GM11168 (cell line): ENCODE results near the gene PLEKHF1.

Experiments used
- in situ Hi-C: fragments of 300-500 bp; cut with MboI; formaldehyde crosslinking; loops from one replicate; pipeline ENCODE4 v1.12.0; 2022; ENCODE audit warnings: low sequenced_read_pairs; ENCODE audit not compliant: unreplicated experiment

The PLEKHF1 gene

GRCh38 chr19:29714953-29715700 lies 49.9 kb downstream of the PLEKHF1 start, which contains the start of gene C19orf12:
TSS of gene C19orf12 (minus strand) at chr19:29715261. CDS start at chr19:29708413, 6,848 bp downstream.
- in situ Hi-C loops: loop anchor here (5.0 kb wide), 1 partner anchor 108 kb away; the partner anchor contains the start of gene POP4

GRCh38 chr19:29715701-29716581 lies 50.7 kb downstream of the PLEKHF1 start:
- in situ Hi-C loops: no loop called here

DNA sequence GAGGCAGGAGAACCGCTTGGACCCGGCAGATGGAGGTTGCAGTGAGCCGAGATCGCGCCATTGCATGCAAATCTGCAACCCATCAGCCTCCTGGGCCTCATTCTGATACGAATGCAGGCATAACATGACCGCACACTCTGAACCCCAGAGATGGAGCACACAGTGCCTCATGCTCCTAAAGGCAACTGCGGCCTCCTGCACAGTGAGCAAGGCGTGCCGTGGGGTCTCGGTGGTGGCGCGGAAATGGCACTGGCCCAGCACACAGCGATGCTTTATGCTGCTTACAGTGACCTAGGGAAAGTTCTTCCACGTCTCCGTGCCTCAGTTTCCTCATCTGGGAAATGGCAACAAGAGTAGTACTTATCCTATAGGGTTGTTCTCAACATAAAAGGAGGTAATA lies 51.8 kb downstream of the PLEKHF1 start:
- in situ Hi-C loops: no loop called here

GRCh38 chr19:29724102-29724641 lies 58.9 kb downstream of the PLEKHF1 start:
- in situ Hi-C loops: no loop called here

- in situ Hi-C loops: loop anchor here (25.0 kb wide), 1 partner anchor 938 kb away; no protein-coding TSS in a partner anchor
Measured at GRCh38 chr19:29724746-29725145, 59.5 kb downstream of the PLEKHF1 start.
